K562 (cell line): ENCODE results near the gene ZNF778. TPM values are rescaled to one million over a fixed set of nuclear protein-coding genes. Genes with fewer than 3 reads are reported as not detected.

Experiments used
- EP300 ChIP-seq: IDR thresholded peaks from 2 replicates; pipeline ENCODE4 v1.6.1; 2012; ENCODE audit warnings: low read length, improper control_type of control experiment
- HIVEP1 ChIP-seq: fragments of 250-450 bp; sonication (Bioruptor Pico); IDR thresholded peaks from 2 replicates; pipeline ENCODE4 v1.4.0; 2020; ENCODE audit warnings: mild to moderate bottlenecking
- MAFK ChIP-seq: IDR thresholded peaks from 2 replicates; pipeline ENCODE4 v1.6.1; 2011; ENCODE audit warnings: low read length, improper control_type of control experiment
- MCM7 ChIP-seq, 2 experiments: fragments of 450-650 bp; IDR thresholded peaks; 2 replicates each; pipeline ENCODE4 v1.6.1; 2016 to 2018
- MYNN ChIP-seq, 2 experiments: sonication (generic); formaldehyde crosslinking in 1 of 2; IDR thresholded peaks; 2 replicates each; pipeline versions ENCODE4 v1.5.0 to v1.6.1; 2016 to 2020; ENCODE audit warnings: antibody characterized with exemption in 1 of 2, missing genetic modification reagents in 1 of 2
- PPARD ChIP-seq: fragments of 250-450 bp; sonication (Bioruptor Pico); IDR thresholded peaks from 2 replicates; pipeline ENCODE4 v1.8.0; 2022; ENCODE audit warnings: inconsistent platforms, mild to moderate bottlenecking, moderate library complexity
- RBBP5 ChIP-seq: fragments of 200-600 bp; sonication (generic); IDR thresholded peaks from 2 replicates; pipeline ENCODE4 v1.6.1; 2012; ENCODE audit warnings: borderline replicate concordance, mild to moderate bottlenecking, low read length, control low read depth, inconsistent platforms; ENCODE audit not compliant: insufficient read depth, poor library complexity, severe bottlenecking
- RBM22 ChIP-seq: fragments of 200-400 bp; formaldehyde crosslinking; IDR thresholded peaks from 2 replicates; pipeline ENCODE4 v1.6.1; 2018; ENCODE audit warnings: low read length, low read depth; ENCODE audit not compliant: poor library complexity, severe bottlenecking
- SIX5 ChIP-seq, 2 experiments: IDR thresholded peaks; 2 replicates each; pipeline ENCODE4 v1.6.1; 2011; ENCODE audit warnings: low read length in 2 of 2, borderline replicate concordance in 1 of 2, low read depth in 1 of 2, mild to moderate bottlenecking in 1 of 2, moderate library complexity in 1 of 2; ENCODE audit not compliant: insufficient read depth in 1 of 2
- SMARCC2 ChIP-seq: fragments of 450-650 bp; IDR thresholded peaks from 2 replicates; pipeline ENCODE4 v1.6.1; 2017; ENCODE audit warnings: antibody characterized with exemption, moderate library complexity, mild to moderate bottlenecking, low read depth
- STAT5B ChIP-seq: fragments of 250-450 bp; sonication (Bioruptor Pico); IDR thresholded peaks from 2 replicates; pipeline ENCODE4 v1.8.0; 2021; ENCODE audit warnings: mild to moderate bottlenecking, inconsistent platforms
- UBTF ChIP-seq, 2 experiments: IDR thresholded peaks; 2 replicates each; pipeline ENCODE4 v1.6.1; 2012; ENCODE audit warnings: improper control_type of control experiment in 2 of 2, low read depth in 2 of 2, low read length in 2 of 2, borderline replicate concordance in 1 of 2
- ZBTB43 ChIP-seq: sonication (generic); formaldehyde crosslinking; IDR thresholded peaks from 2 replicates; pipeline ENCODE4 v1.8.0; 2023; ENCODE audit warnings: mild to moderate bottlenecking, missing genetic modification reagents
- ZFP30 ChIP-seq: fragments of 250-450 bp; sonication (Bioruptor Pico); IDR thresholded peaks from 2 replicates; pipeline ENCODE4 v1.8.0; 2022; ENCODE audit warnings: moderate library complexity, mild to moderate bottlenecking, inconsistent platforms, borderline replicate concordance
- ZFP91 ChIP-seq: sonication (generic); formaldehyde crosslinking; IDR thresholded peaks from 2 replicates; pipeline ENCODE4 v1.8.0; 2022; ENCODE audit warnings: mild to moderate bottlenecking, missing genetic modification reagents
- ZNF253 ChIP-seq: fragments of 250-450 bp; sonication (Bioruptor Pico); conservative IDR thresholded peaks from 2 replicates; pipeline ENCODE4 v1.6.1; 2021; ENCODE audit warnings: mild to moderate bottlenecking
- ZNF277 ChIP-seq: fragments of 250-450 bp; sonication (Bioruptor Pico); IDR thresholded peaks from 2 replicates; pipeline ENCODE4 v1.8.0; 2022; ENCODE audit warnings: inconsistent platforms, mild to moderate bottlenecking, moderate library complexity, borderline replicate concordance
- ZNF785 ChIP-seq: fragments of 250-450 bp; sonication (Bioruptor Pico); IDR thresholded peaks from 2 replicates; pipeline ENCODE4 v1.4.0; 2020; ENCODE audit warnings: mild to moderate bottlenecking
- polyA plus RNA-seq, 8 experiments: library from polyadenylated mRNA; depleted of rRNA in 4 of 8; stranded (reverse) in 5 of 8; unstranded in 3 of 8; fragments of >200 nt; fragmentation: Nextera tagmentation in 2 of 8; fragmentation: Illumina TruSeq in 1 of 8; extraction: Ambion mirVana in 2 of 8; extraction: Trizol in 1 of 8; gene quantifications; 2 replicates each; pipeline versions ENCODE4 v1.2.1 to v1.2.3, GENCODE V29; 2011 to 2014; ENCODE audit warnings: inconsistent platforms in 1 of 8, missing spikeins in 1 of 8
- total RNA-seq, 7 experiments: library from RNA; depleted of rRNA in 6 of 7; stranded (reverse); fragments of >200 nt in 6 of 7; fragmentation: Illumina TruSeq in 2 of 7; extraction: Trizol in 2 of 7; gene quantifications; 2 replicates each; pipeline versions ENCODE4 v1.2.1 to v1.2.3, GENCODE V29; 2011 to 2021; ENCODE audit warnings: low replicate concordance in 1 of 7

ZNF778 gene
- total and polyA plus RNA-seq, 9 of the 15 experiments (the other 6 are each of a cell fraction or from before 2014, with no cell fraction given) = 0.70 to 60.6 (median 7.5) TPM

GRCh38 chr16:89216315-89217137 lies 977 bp upstream of the ZNF778 start (continued):
- TF ChIP-seq ZNF253 (no peak), UBTF (IDR thresholded peaks at IDR 0.05; ENCODE audit: borderline replicate concordance in 1 of 2, low read depth in 2 of 2, low read length in 2 of 2) (no peak), STAT5B (no peak), RBM22 (no peak), MAFK (no peak), MCM7 (IDR thresholded peaks at IDR 0.05) (no peak), ZNF785 (CRISPR knock-in tag) (no peak), PPARD (CRISPR knock-in tag) (no peak), ZFP91 (CRISPR knock-in tag) (no peak), SIX5 (IDR thresholded peaks at IDR 0.05; ENCODE audit: borderline replicate concordance in 1 of 2, insufficient read depth in 1 of 2, low read depth in 1 of 2, low read length in 2 of 2) (no peak), HIVEP1 (CRISPR knock-in tag) (no peak), MYNN (IDR thresholded peaks at IDR 0.05) (no peak), MYNN (CRISPR knock-in tag; IDR thresholded peaks at IDR 0.05) (no peak), RBBP5 (no peak), SMARCC2 (peak; percentile 61; the same call in 1 of the 2 replicates), ZFP30 (no peak), ZBTB43 (CRISPR knock-in tag) (no peak), ZNF277 (CRISPR knock-in tag) (no peak), EP300 (peak; percentile 62)
